DOHH2 (cell line): ENCODE data around the gene MRPS34.

Source experiments
- CTCF ChIP-seq: fragments of 200-600 bp; sonication (generic); IDR thresholded peaks from one replicate; pipeline ENCODE4 v1.5.1; 2014; ENCODE audit warnings: antibody characterized with exemption, mild to moderate bottlenecking, low read depth, low read length; ENCODE audit not compliant: poor library complexity, severe bottlenecking
- EZH2phosphoT487 ChIP-seq: fragments of 200-600 bp; sonication (generic); IDR thresholded peaks from 2 replicates; pipeline ENCODE4 v1.6.1; 2017; ENCODE audit warnings: borderline replicate concordance, mild to moderate bottlenecking, antibody characterized with exemption, low read length, moderate library complexity, mixed read lengths

GRCh38 chr16:1785846-1786170 is 12.9 kb upstream of the MRPS34 start:
- no peak for TF ChIP-seq CTCF
- no peak for TF ChIP-seq EZH2phosphoT487
